Mesenteric fat pad (tissue), 1 donor: ENCODE results near the gene SUGCT. TPM values are rescaled to one million over a fixed set of nuclear protein-coding genes. Genes with fewer than 3 reads are reported as not detected.

ENCODE experiments used
- DNase-seq: peaks from one replicate; pipeline ENCODE4 v3.0.0-alpha.2; 2020; ENCODE audit warnings: low spot score
- total RNA-seq: library from RNA; stranded (reverse); fragmentation: NEBNext Ultra II Directional; extraction: Animal tissue kit (Norgen Biotek cat#: 25700); gene quantifications from one replicate; pipeline ENCODE4 v1.2.1, GENCODE V29; 2021
- donor health status: DM: yes; HTN: yes; CAD: no.

The SUGCT gene
- total RNA-seq, 1 donor from 2014 or later: 2.9 TPM

- no peak for DNase-seq
These were observed 711.1 kb downstream of the SUGCT start for GRCh38 chr7:40845943-40846342.

- DNase-seq: no peak
These were observed 713.1 kb downstream of the SUGCT start for GRCh38 chr7:40847921-40848320.

- DNase-seq: no peak
These were observed 713.9 kb downstream of the SUGCT start for GRCh38 chr7:40848541-40849221.

- DNase-seq: no peak
These were observed 715.2 kb downstream of the SUGCT start for GRCh38 chr7:40850017-40850416.

GRCh38 chr7:40851001-40851400 lies 716.2 kb downstream of the SUGCT start:
- DNase-seq: no peak

- DNase-seq: no peak
These were observed 724.3 kb downstream of the SUGCT start for GRCh38 chr7:40859076-40859475.

- DNase-seq: no peak
These were observed 725.2 kb downstream of the SUGCT start for GRCh38 chr7:40859965-40860543.

- no peak for DNase-seq
These were observed 730.8 kb downstream of the SUGCT start for GRCh38 chr7:40865441-40866233.

GRCh38 chr7:40866601-40867000 lies 731.8 kb downstream of the SUGCT start:
- no peak for DNase-seq

GRCh38 chr7:40870108-40870507 lies 735.3 kb downstream of the SUGCT start:
- no peak for DNase-seq

- DNase-seq: no peak
These were observed 738.4 kb downstream of the SUGCT start for GRCh38 chr7:40873248-40873647.

- no peak for DNase-seq
These were observed 740.0 kb downstream of the SUGCT start for GRCh38 chr7:40874756-40875155.

- DNase-seq: no peak
These were observed 741.8 kb downstream of the SUGCT start for GRCh38 chr7:40876601-40877000.

- DNase-seq: no peak
These were observed 745.2 kb downstream of the SUGCT start for GRCh38 chr7:40879941-40880543.

GRCh38 chr7:40880581-40880980 lies 745.8 kb downstream of the SUGCT start:
- no peak for DNase-seq

GRCh38 chr7:40881405-40881926 lies 746.7 kb downstream of the SUGCT start:
- DNase-seq: no peak

- DNase-seq: no peak
These were observed 747.4 kb downstream of the SUGCT start for GRCh38 chr7:40882071-40882658.

- DNase-seq: no peak
These were observed 749.0 kb downstream of the SUGCT start for GRCh38 chr7:40883826-40884225.

GRCh38 chr7:40884241-40884640 lies 749.4 kb downstream of the SUGCT start:
- no peak for DNase-seq

GRCh38 chr7:40885503-40885902 lies 750.7 kb downstream of the SUGCT start:
- no peak for DNase-seq

- no peak for DNase-seq
These were observed 752.3 kb downstream of the SUGCT start for GRCh38 chr7:40887099-40887498.
